Liver (tissue), 9 donors: ENCODE measurements around the gene LRRC37A2. TPM values are rescaled to one million over a fixed set of nuclear protein-coding genes. Genes with fewer than 3 reads are reported as not detected.
"Not testable (repeated sequence)": the region's sequence is repeated elsewhere in the genome, so short reads cannot be mapped to it uniquely, and the experiment has no call there.

Experiments used
- DNase-seq: peaks from one replicate; pipeline ENCODE4 v3.0.0-alpha.2; 2017; ENCODE audit warnings: low spot score
- H3K27ac ChIP-seq, 2 donors: one replicate each; pipeline ENCODE4 v1.7.0; 2013; ENCODE audit warnings: inconsistent platforms in 2 of 2, low read length in 2 of 2, control low read depth in 1 of 2, low read depth in 1 of 2, mild to moderate bottlenecking in 1 of 2
- H3K27me3 ChIP-seq, 4 donors: one replicate each; pipeline versions ENCODE4 v1.6.1 to v1.7.0; 2013; ENCODE audit warnings: low read length in 3 of 4, inconsistent platforms in 1 of 4, mild to moderate bottlenecking in 1 of 4, moderate library complexity in 1 of 4; ENCODE audit not compliant: control insufficient read depth in 4 of 4, insufficient read depth in 4 of 4
- H3K36me3 ChIP-seq, 4 donors: one replicate each; pipeline versions ENCODE4 v1.6.1 to v1.7.0; 2013; ENCODE audit warnings: low read length in 3 of 4, mild to moderate bottlenecking in 3 of 4, low read depth in 1 of 4, moderate library complexity in 1 of 4; ENCODE audit not compliant: control insufficient read depth in 4 of 4, insufficient read depth in 3 of 4
- H3K4me1 ChIP-seq, 4 donors: one replicate each; pipeline versions ENCODE4 v1.6.1 to v1.7.0; 2013; ENCODE audit warnings: low read length in 3 of 4, mild to moderate bottlenecking in 3 of 4, moderate library complexity in 1 of 4; ENCODE audit not compliant: control insufficient read depth in 4 of 4, insufficient read depth in 4 of 4
- H3K4me3 ChIP-seq, 3 donors: one replicate each; pipeline versions ENCODE4 v1.6.1 to v1.7.0; 2013; ENCODE audit warnings: low read length in 3 of 3, control low read depth in 1 of 3, low read depth in 1 of 3, mild to moderate bottlenecking in 1 of 3
- H3K9ac ChIP-seq, 2 donors: one replicate each; pipeline ENCODE4 v1.7.0; 2013; ENCODE audit warnings: low read length in 2 of 2, mild to moderate bottlenecking in 2 of 2, moderate library complexity in 2 of 2, control low read depth in 1 of 2, low read depth in 1 of 2
- H3K9me3 ChIP-seq, 4 donors: one replicate each; pipeline versions ENCODE4 v1.6.1 to v1.7.0; 2013; ENCODE audit warnings: low read length in 3 of 4; ENCODE audit not compliant: control insufficient read depth in 4 of 4
- WGBS: extraction: QIAGEN DNeasy Blood & Tissue Kit; methylation state at CpG from one replicate; pipeline ENCODE4 v1.1.7; 2013; 5-methylcytosine and 5-hydroxymethylcytosine counted together
- polyA plus RNA-seq, 2 donors: library from polyadenylated mRNA; stranded (reverse) in 1 of 2; unstranded in 1 of 2; fragments of 200-250 nt in 1 of 2; fragments of >200 nt in 1 of 2; fragmentation: Nextera tagmentation in 1 of 2; extraction: Ambion mirVana in 1 of 2; gene quantifications; one replicate each; pipeline versions ENCODE4 v1.2.1 to v1.2.3, GENCODE V29; 2013 to 2015
- total RNA-seq, 2 donors: library from RNA; depleted of rRNA; stranded (reverse); fragments of >200 nt; gene quantifications; one replicate each; pipeline ENCODE4 v1.2.3, GENCODE V29; 2014
- donor health status: healthy.
- donor health status: healthy.
- donor health status: healthy.
- donor health status: healthy.
- donor health status: healthy.

The LRRC37A2 gene
- total and polyA plus RNA-seq, 4 donors = 0.67 to 5.7 (median 3.6) TPM

GRCh38 chr17:46505896-46506295 is 6.4 kb upstream of the LRRC37A2 start:
- H3K9me3 ChIP-seq, H3K9ac ChIP-seq, DNase-seq, H3K4me1 ChIP-seq, H3K27ac ChIP-seq, H3K27me3 ChIP-seq, H3K4me3 ChIP-seq, H3K36me3 ChIP-seq: not testable (repeated sequence)
- over 99% methylated on average over 5 of the region's 7 CpGs for WGBS

GRCh38 chr17:46534716-46535115 is 22.4 kb downstream of the LRRC37A2 start:
- H3K4me3 ChIP-seq, H3K36me3 ChIP-seq, H3K4me1 ChIP-seq, H3K9ac ChIP-seq, H3K27me3 ChIP-seq, H3K27ac ChIP-seq, H3K9me3 ChIP-seq: not testable (repeated sequence)
- WGBS = 97% methylated on average over 22 of the region's 22 CpGs
- DNase-seq = peak; percentile 14

- DNase-seq = not testable (repeated sequence)
Measured at GRCh38 chr17:46548607-46549006, 36.3 kb downstream of the LRRC37A2 start.

GRCh38 chr17:46559155-46559554 is 46.9 kb downstream of the LRRC37A2 start:
- not testable (repeated sequence) for H3K27me3 ChIP-seq, H3K4me1 ChIP-seq, H3K4me3 ChIP-seq, H3K36me3 ChIP-seq, H3K27ac ChIP-seq, H3K9ac ChIP-seq, H3K9me3 ChIP-seq, DNase-seq
- no CpG with 5 or more reads among the region's 20 CpGs for WGBS

More at GRCh38 chr17:46548607-46549006, 36.3 kb downstream of the LRRC37A2 start:
- not testable (repeated sequence) for H3K4me3 ChIP-seq, H3K36me3 ChIP-seq, H3K9me3 ChIP-seq, H3K4me1 ChIP-seq, H3K27ac ChIP-seq, H3K27me3 ChIP-seq, H3K9ac ChIP-seq
- WGBS = 98% methylated on average over 9 of the region's 10 CpGs

- not testable (repeated sequence) for DNase-seq, H3K4me1 ChIP-seq, H3K27ac ChIP-seq, H3K27me3 ChIP-seq, H3K36me3 ChIP-seq, H3K4me3 ChIP-seq, H3K9me3 ChIP-seq, H3K9ac ChIP-seq
- WGBS = no CpG with 5 or more reads among the region's 3 CpGs
Measured at GRCh38 chr17:46560048-46560447, 47.8 kb downstream of the LRRC37A2 start.

GRCh38 chr17:46566284-46566683 is 54.0 kb downstream of the LRRC37A2 start:
- H3K36me3 ChIP-seq, H3K4me1 ChIP-seq, H3K4me3 ChIP-seq, DNase-seq, H3K9ac ChIP-seq, H3K27me3 ChIP-seq, H3K9me3 ChIP-seq, H3K27ac ChIP-seq: not testable (repeated sequence)
- no CpG with 5 or more reads among the region's 2 CpGs for WGBS

- not testable (repeated sequence) for H3K36me3 ChIP-seq, H3K4me3 ChIP-seq, H3K9ac ChIP-seq, H3K27me3 ChIP-seq, DNase-seq, H3K4me1 ChIP-seq, H3K9me3 ChIP-seq, H3K27ac ChIP-seq
- no CpG with 5 or more reads among the region's 1 CpG for WGBS
Measured at GRCh38 chr17:46566980-46567379, 54.7 kb downstream of the LRRC37A2 start.

GRCh38 chr17:46571796-46572195 is 59.5 kb downstream of the LRRC37A2 start:
- WGBS = no CpG with 5 or more reads among the region's 4 CpGs
- not testable (repeated sequence) for H3K4me1 ChIP-seq, H3K4me3 ChIP-seq, H3K27me3 ChIP-seq, H3K9me3 ChIP-seq, H3K36me3 ChIP-seq, DNase-seq, H3K9ac ChIP-seq, H3K27ac ChIP-seq
